Stimulated activated naive CD8-positive, alpha-beta T cell treated with anti-CD3 and anti-CD28 coated beads, Interleukin-15, Interleukin-2, amounts not matched to agents 100 ng/mL and 50 ng/mL, for 24 hours (primary cell): ENCODE data around the gene OR51B5.
"Not testable (repeated sequence)": the region's sequence is repeated elsewhere in the genome, so short reads cannot be mapped to it uniquely, and the experiment has no call there.

Experiments used
- H3K27ac Mint-ChIP-seq: one replicate; pipeline ENCODE4 v1.8.0; 2021; ENCODE audit warnings: mild to moderate bottlenecking, mixed read lengths
- H3K27me3 Mint-ChIP-seq: one replicate; pipeline ENCODE4 v1.8.0; 2021; ENCODE audit warnings: mixed read lengths
- H3K36me3 Mint-ChIP-seq: one replicate; pipeline ENCODE4 v1.8.0; 2021; ENCODE audit warnings: low read depth, mixed read lengths
- H3K4me1 Mint-ChIP-seq: one replicate; pipeline ENCODE4 v1.8.0; 2021; ENCODE audit warnings: low read depth, mixed read lengths
- H3K4me3 Mint-ChIP-seq: one replicate; pipeline ENCODE4 v1.8.0; 2021; ENCODE audit warnings: mild to moderate bottlenecking, mixed read lengths
- H3K9me3 Mint-ChIP-seq: one replicate; pipeline ENCODE4 v1.8.0; 2021; ENCODE audit warnings: mixed read lengths

The OR51B5 gene

GRCh38 chr11:5301846-5302245 is 41.5 kb downstream of the OR51B5 start, which contains the start of gene OR51B4:
Gene OR51B4 (minus strand): TSS chr11:5301946. CDS start chr11:5301946, 0 bp downstream.
- H3K27ac Mint-ChIP-seq, result no peak within 1 kb of the TSS
- H3K36me3 Mint-ChIP-seq, result no peaks in the 10 kb centered on the region
- H3K4me1 Mint-ChIP-seq, result no peaks in the 10 kb centered on the region
- H3K9me3 Mint-ChIP-seq, result no peaks in the 10 kb centered on the region
- H3K27me3 Mint-ChIP-seq, result peaks cover 4% of the 10 kb centered on the region
- no peak within 1 kb of the TSS for H3K4me3 Mint-ChIP-seq

GRCh38 chr11:5300251-5300650 is 43.1 kb downstream of the OR51B5 start:
- Mint-ChIP-seq H3K4me1 (no peaks in the 10 kb centered on the region), H3K27me3 (peaks cover 4% of the 10 kb centered on the region), H3K4me3 (no peak overlapping the region), H3K36me3 (no peaks in the 10 kb centered on the region), H3K27ac (no peak overlapping the region), H3K9me3 (no peaks in the 10 kb centered on the region)

GRCh38 chr11:5298451-5298850 is 44.9 kb downstream of the OR51B5 start:
- no peaks in the 10 kb centered on the region for H3K9me3 Mint-ChIP-seq
- H3K27me3 Mint-ChIP-seq, result no peaks in the 10 kb centered on the region
- H3K4me3 Mint-ChIP-seq, result no peak overlapping the region
- no peaks in the 10 kb centered on the region for H3K4me1 Mint-ChIP-seq
- no peak overlapping the region for H3K27ac Mint-ChIP-seq
- H3K36me3 Mint-ChIP-seq, result no peaks in the 10 kb centered on the region

GRCh38 chr11:5297721-5298323 is 45.5 kb downstream of the OR51B5 start:
- Mint-ChIP-seq H3K27ac (no peak overlapping the region), H3K27me3 (no peaks in the 10 kb centered on the region), H3K36me3 (no peaks in the 10 kb centered on the region), H3K4me1 (no peaks in the 10 kb centered on the region), H3K9me3 (no peaks in the 10 kb centered on the region), H3K4me3 (no peak overlapping the region)

GRCh38 chr11:5294342-5294995 is 48.9 kb downstream of the OR51B5 start:
- H3K9me3 Mint-ChIP-seq, H3K27ac Mint-ChIP-seq, H3K4me3 Mint-ChIP-seq, H3K4me1 Mint-ChIP-seq, H3K36me3 Mint-ChIP-seq, H3K27me3 Mint-ChIP-seq: not testable (repeated sequence)

GRCh38 chr11:5293028-5293427 is 50.3 kb downstream of the OR51B5 start:
- H3K27me3 Mint-ChIP-seq, result no peaks in the 10 kb centered on the region
- no peaks in the 10 kb centered on the region for H3K9me3 Mint-ChIP-seq
- H3K27ac Mint-ChIP-seq, result no peak overlapping the region
- H3K36me3 Mint-ChIP-seq, result no peaks in the 10 kb centered on the region
- no peak overlapping the region for H3K4me3 Mint-ChIP-seq
- H3K4me1 Mint-ChIP-seq, result no peaks in the 10 kb centered on the region
